Superior temporal gyrus (tissue), 1 donor: ENCODE results near the gene GRM7.

Source experiments
- DNase-seq: peaks from one replicate; pipeline ENCODE4 v3.0.0-alpha.2; 2016; ENCODE audit errors: extremely low spot score

The GRM7 gene

GRCh38 chr3:7146529-7146928, 285.6 kb downstream of the GRM7 start:
- no peak for DNase-seq

- no peak for DNase-seq
These were observed 297.6 kb downstream of the GRM7 start for GRCh38 chr3:7158516-7158915.

- DNase-seq, result no peak
These were observed 299.8 kb downstream of the GRM7 start for GRCh38 chr3:7160689-7161088.

- DNase-seq, result peak; percentile 31
These were observed 305.5 kb downstream of the GRM7 start for GRCh38 chr3:7166460-7166859.

- peak; percentile 32 for DNase-seq
These were observed 310.6 kb downstream of the GRM7 start for GRCh38 chr3:7171493-7171892.

- DNase-seq, result no peak
These were observed 312.1 kb downstream of the GRM7 start for GRCh38 chr3:7172996-7173395.

GRCh38 chr3:7188551-7188950, 327.6 kb downstream of the GRM7 start:
- DNase-seq, result no peak

- DNase-seq, result no peak
These were observed 329.2 kb downstream of the GRM7 start for GRCh38 chr3:7190095-7190494.

GRCh38 chr3:7193269-7193668, 332.4 kb downstream of the GRM7 start:
- no peak for DNase-seq

- no peak for DNase-seq
These were observed 333.3 kb downstream of the GRM7 start for GRCh38 chr3:7194071-7194835.

GRCh38 chr3:7195934-7196333, 335.0 kb downstream of the GRM7 start:
- no peak for DNase-seq

GRCh38 chr3:7201784-7202183, 340.9 kb downstream of the GRM7 start:
- DNase-seq, result no peak

- DNase-seq, result no peak
These were observed 343.3 kb downstream of the GRM7 start for GRCh38 chr3:7203969-7204847.

- no peak for DNase-seq
These were observed 343.9 kb downstream of the GRM7 start for GRCh38 chr3:7204848-7205156.

GRCh38 chr3:7205535-7205934, 344.6 kb downstream of the GRM7 start:
- no peak for DNase-seq

GRCh38 chr3:7205962-7206361, 345.0 kb downstream of the GRM7 start:
- DNase-seq, result no peak

GRCh38 chr3:7207125-7207524, 346.2 kb downstream of the GRM7 start:
- peak; percentile 33 for DNase-seq

- no peak for DNase-seq
These were observed 347.0 kb downstream of the GRM7 start for GRCh38 chr3:7207928-7208327.

- no peak for DNase-seq
These were observed 348.2 kb downstream of the GRM7 start for GRCh38 chr3:7209098-7209497.

- DNase-seq, result no peak
These were observed 350.8 kb downstream of the GRM7 start for GRCh38 chr3:7211740-7212139.

GRCh38 chr3:7215706-7216105, 354.8 kb downstream of the GRM7 start:
- DNase-seq, result no peak

GRCh38 chr3:7226393-7226792, 365.5 kb downstream of the GRM7 start:
- DNase-seq, result no peak
